ENCODE data around the gene NCBP2.

The NCBP2 gene

DNA sequence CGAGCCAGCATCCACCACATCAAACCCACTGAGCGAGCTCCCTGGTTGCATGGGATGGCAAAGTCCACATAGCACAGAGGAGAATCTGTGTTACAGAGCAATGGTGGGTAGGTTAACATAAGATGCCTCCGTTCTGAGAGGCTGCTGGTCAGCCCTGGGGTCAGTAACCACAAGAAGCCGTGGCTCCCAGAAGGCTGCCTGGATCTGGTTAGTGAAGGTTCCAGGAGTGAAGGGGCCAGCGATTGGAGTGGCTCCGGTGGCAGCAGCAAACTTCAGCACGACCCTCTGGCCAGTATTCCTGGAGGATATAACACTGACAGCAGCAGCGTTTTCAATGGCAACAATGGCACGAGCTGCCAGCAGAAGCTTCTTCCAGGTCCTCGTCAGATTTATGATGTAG lies 44.7 kb upstream of the NCBP2 start:
- Histone ChIP-seq H3K4me3 (ENCODE audit: low read length) (no peak overlapping the region), H4K5ac (ENCODE audit: low read length) (no peak overlapping the region), H3K27ac (ENCODE audit: low read depth, low read length) (no peak overlapping the region), H2BK15ac (replicated peaks; ENCODE audit: low read depth) (no peak overlapping the region), H3K18ac (ENCODE audit: low read length) (no peak overlapping the region), H3K36me3 (ENCODE audit: control insufficient read depth, insufficient read depth, low read length) (no peaks in the 10 kb centered on the region), H2BK120ac (ENCODE audit: low read depth, low read length) (no peak overlapping the region), H2AK5ac (ENCODE audit: low read length) (no peak overlapping the region), H3K23ac (ENCODE audit: low read length) (no peak overlapping the region), H3K79me2 (ENCODE audit: control insufficient read depth, insufficient read depth, low read length) (no peaks in the 10 kb centered on the region), H3K79me1 (ENCODE audit: low read length) (no peaks in the 10 kb centered on the region), H3K4me1 (ENCODE audit: control insufficient read depth, low read depth, low read length) (no peaks in the 10 kb centered on the region), H2BK5ac (ENCODE audit: low read length) (no peak overlapping the region), H3K9ac (ENCODE audit: low read length) (no peak overlapping the region), H4K8ac (ENCODE audit: low read depth, low read length) (no peak overlapping the region), H3K56ac (ENCODE audit: low read length) (no peak overlapping the region), H3K4ac (ENCODE audit: low read depth, low read length) (no peak overlapping the region), H3K27me3 (ENCODE audit: insufficient read depth, low read length, poor library complexity) (no peaks in the 10 kb centered on the region), H3K4me2 (ENCODE audit: low read length) (no peak overlapping the region)
- no CpG with 5 or more reads among the region's 10 CpGs for whole genome bisulfite sequencing (ENCODE audit: extremely low coverage, insufficient coverage, low lambda C conversion rate)
- no peak for DNase-seq

DNA sequence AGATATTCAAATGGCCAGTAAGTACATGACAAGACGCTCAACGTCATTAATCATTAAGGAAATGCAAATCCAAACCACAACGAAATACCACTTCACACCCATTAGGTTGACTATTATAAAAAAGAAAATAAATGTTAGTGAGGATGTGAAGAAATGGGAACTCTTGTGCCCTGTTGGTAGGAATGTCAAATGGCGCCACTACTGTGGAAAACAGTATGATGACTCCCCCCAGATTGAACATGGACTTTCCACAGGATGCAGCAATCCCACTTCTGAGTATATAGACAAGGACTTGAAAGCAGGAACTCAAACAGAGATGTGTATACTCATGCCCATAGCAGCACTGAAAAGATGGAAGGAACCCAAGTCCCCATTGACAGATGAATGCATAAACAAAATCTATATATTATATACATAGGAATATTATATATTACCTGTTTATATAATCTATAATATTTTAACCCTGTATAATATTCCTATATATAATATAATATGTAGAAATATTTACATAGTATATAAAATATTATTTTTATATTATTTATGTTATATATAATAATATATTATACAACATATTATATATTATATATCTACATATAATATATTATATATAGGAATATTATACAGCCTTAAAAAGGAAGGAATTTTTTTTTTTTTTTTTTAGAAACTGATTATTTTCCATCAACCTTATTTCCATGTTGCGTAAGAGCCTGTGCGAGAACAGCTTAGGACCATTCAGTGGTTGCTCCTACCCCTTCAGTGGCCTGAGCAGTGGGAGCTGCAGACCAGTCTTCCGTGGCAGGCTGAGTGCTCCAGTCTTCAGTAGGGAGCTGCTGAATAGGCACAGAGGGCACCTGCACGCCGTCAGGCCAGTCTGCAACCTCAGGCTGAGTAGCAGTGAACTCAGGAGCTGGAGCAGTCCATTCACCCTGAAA lies 43.9 kb upstream of the NCBP2 start:
- no peak overlapping the region for H3K4ac ChIP-seq (ENCODE audit: low read depth, low read length)
- no peak overlapping the region for H2AK5ac ChIP-seq (ENCODE audit: low read length)
- H3K79me1 ChIP-seq (ENCODE audit: low read length), result no peaks in the 10 kb centered on the region
- no peaks in the 10 kb centered on the region for H3K36me3 ChIP-seq (ENCODE audit: control insufficient read depth, insufficient read depth, low read length)
- no peak overlapping the region for H3K18ac ChIP-seq (ENCODE audit: low read length)
- no peak overlapping the region for H3K23ac ChIP-seq (ENCODE audit: low read length)
- no peak overlapping the region for H3K4me2 ChIP-seq (ENCODE audit: low read length)
- no peak overlapping the region for H3K4me3 ChIP-seq (ENCODE audit: low read length)
- H3K56ac ChIP-seq (ENCODE audit: low read length), result no peak overlapping the region
- H3K27ac ChIP-seq (ENCODE audit: low read depth, low read length), result no peak overlapping the region
- no peaks in the 10 kb centered on the region for H3K79me2 ChIP-seq (ENCODE audit: control insufficient read depth, insufficient read depth, low read length)
- H2BK15ac ChIP-seq (replicated peaks; ENCODE audit: low read depth), result no peak overlapping the region
- no peak overlapping the region for H4K5ac ChIP-seq (ENCODE audit: low read length)
- no peak overlapping the region for H3K9ac ChIP-seq (ENCODE audit: low read length)
- WGBS (ENCODE audit: extremely low coverage, insufficient coverage, low lambda C conversion rate), result no CpG with 5 or more reads among the region's 9 CpGs
- no peak overlapping the region for H4K8ac ChIP-seq (ENCODE audit: low read depth, low read length)
- DNase-seq, result no peak
- H2BK120ac ChIP-seq (ENCODE audit: low read depth, low read length), result no peak overlapping the region
- no peak overlapping the region for H2BK5ac ChIP-seq (ENCODE audit: low read length)
- no peaks in the 10 kb centered on the region for H3K27me3 ChIP-seq (ENCODE audit: insufficient read depth, low read length, poor library complexity)
- no peaks in the 10 kb centered on the region for H3K4me1 ChIP-seq (ENCODE audit: control insufficient read depth, low read depth, low read length)

DNA sequence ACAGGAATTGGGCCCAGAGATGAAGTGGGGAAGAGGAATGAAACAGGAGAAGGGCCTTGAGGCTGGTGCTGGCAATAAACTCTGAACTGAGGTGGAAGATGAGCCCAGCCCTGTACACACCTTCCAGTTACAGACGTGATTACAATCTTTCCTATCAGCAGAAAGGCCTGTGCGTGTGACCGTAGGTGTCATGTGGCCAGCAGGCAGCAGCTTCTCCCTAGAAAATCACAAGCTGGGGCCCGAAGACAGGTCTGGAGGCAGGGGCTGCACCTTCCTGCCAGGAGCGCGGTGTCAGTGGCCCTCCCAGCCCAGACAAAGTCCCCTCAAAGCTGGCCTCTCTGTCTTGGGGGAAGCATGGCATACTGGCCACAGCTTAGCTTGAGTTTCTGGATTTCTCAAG lies 43.0 kb upstream of the NCBP2 start:
- no peaks in the 10 kb centered on the region for H3K79me2 ChIP-seq (ENCODE audit: control insufficient read depth, insufficient read depth, low read length)
- no peak overlapping the region for H3K18ac ChIP-seq (ENCODE audit: low read length)
- H3K36me3 ChIP-seq (ENCODE audit: control insufficient read depth, insufficient read depth, low read length), result no peaks in the 10 kb centered on the region
- no peak overlapping the region for H3K23ac ChIP-seq (ENCODE audit: low read length)
- H2BK5ac ChIP-seq (ENCODE audit: low read length), result no peak overlapping the region
- no peaks in the 10 kb centered on the region for H3K79me1 ChIP-seq (ENCODE audit: low read length)
- no peaks in the 10 kb centered on the region for H3K27me3 ChIP-seq (ENCODE audit: insufficient read depth, low read length, poor library complexity)
- no peak overlapping the region for H4K5ac ChIP-seq (ENCODE audit: low read length)
- H3K4me1 ChIP-seq (ENCODE audit: control insufficient read depth, low read depth, low read length), result no peaks in the 10 kb centered on the region
- no peak overlapping the region for H2BK120ac ChIP-seq (ENCODE audit: low read depth, low read length)
- no peak overlapping the region for H3K56ac ChIP-seq (ENCODE audit: low read length)
- no peak overlapping the region for H3K4ac ChIP-seq (ENCODE audit: low read depth, low read length)
- no peak overlapping the region for H2AK5ac ChIP-seq (ENCODE audit: low read length)
- H3K4me3 ChIP-seq (ENCODE audit: low read length), result no peak overlapping the region
- no peak overlapping the region for H3K9ac ChIP-seq (ENCODE audit: low read length)
- DNase-seq, result no peak
- WGBS (ENCODE audit: extremely low coverage, insufficient coverage, low lambda C conversion rate), result no CpG with 5 or more reads among the region's 6 CpGs
- H3K27ac ChIP-seq (ENCODE audit: low read depth, low read length), result no peak overlapping the region
- H4K8ac ChIP-seq (ENCODE audit: low read depth, low read length), result no peak overlapping the region
- H3K4me2 ChIP-seq (ENCODE audit: low read length), result no peak overlapping the region
- no peak overlapping the region for H2BK15ac ChIP-seq (replicated peaks; ENCODE audit: low read depth)

DNA sequence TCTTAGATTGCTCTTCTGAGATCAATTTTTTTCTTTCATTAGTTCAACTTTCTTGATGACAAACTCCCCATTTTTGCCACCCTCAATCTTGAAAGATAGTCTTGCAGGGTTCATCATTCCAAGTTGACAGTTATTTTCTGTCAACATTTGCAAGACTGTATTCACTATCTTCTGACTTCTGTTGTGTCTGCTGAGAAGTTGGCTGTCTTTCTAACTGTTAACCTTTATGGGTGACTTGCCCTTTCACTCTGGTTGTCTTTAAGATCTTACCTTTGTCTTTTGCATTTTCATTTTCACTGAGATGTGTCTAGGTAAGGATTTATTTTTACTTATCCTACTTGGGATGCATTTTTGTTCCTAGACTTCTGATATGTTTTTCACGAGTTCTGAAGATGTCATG lies 40.9 kb upstream of the NCBP2 start:
- Histone ChIP-seq H3K36me3 (ENCODE audit: control insufficient read depth, insufficient read depth, low read length) (no peaks in the 10 kb centered on the region), H3K9ac (ENCODE audit: low read length) (no peak overlapping the region), H2BK5ac (ENCODE audit: low read length) (no peak overlapping the region), H3K4me1 (ENCODE audit: control insufficient read depth, low read depth, low read length) (no peaks in the 10 kb centered on the region), H3K27ac (ENCODE audit: low read depth, low read length) (no peak overlapping the region), H3K56ac (ENCODE audit: low read length) (no peak overlapping the region), H3K4ac (ENCODE audit: low read depth, low read length) (no peak overlapping the region), H3K79me1 (ENCODE audit: low read length) (no peaks in the 10 kb centered on the region), H4K5ac (ENCODE audit: low read length) (no peak overlapping the region), H3K23ac (ENCODE audit: low read length) (no peak overlapping the region), H3K79me2 (ENCODE audit: control insufficient read depth, insufficient read depth, low read length) (no peaks in the 10 kb centered on the region), H3K27me3 (ENCODE audit: insufficient read depth, low read length, poor library complexity) (no peaks in the 10 kb centered on the region), H3K18ac (ENCODE audit: low read length) (no peak overlapping the region), H4K8ac (ENCODE audit: low read depth, low read length) (no peak overlapping the region), H3K4me2 (ENCODE audit: low read length) (no peak overlapping the region), H3K4me3 (ENCODE audit: low read length) (no peak overlapping the region), H2BK120ac (ENCODE audit: low read depth, low read length) (no peak overlapping the region), H2AK5ac (ENCODE audit: low read length) (no peak overlapping the region), H2BK15ac (replicated peaks; ENCODE audit: low read depth) (no peak overlapping the region)
- DNase-seq, result no peak
- no CpG with 5 or more reads among the region's 1 CpG for WGBS (ENCODE audit: extremely low coverage, insufficient coverage, low lambda C conversion rate)

DNA sequence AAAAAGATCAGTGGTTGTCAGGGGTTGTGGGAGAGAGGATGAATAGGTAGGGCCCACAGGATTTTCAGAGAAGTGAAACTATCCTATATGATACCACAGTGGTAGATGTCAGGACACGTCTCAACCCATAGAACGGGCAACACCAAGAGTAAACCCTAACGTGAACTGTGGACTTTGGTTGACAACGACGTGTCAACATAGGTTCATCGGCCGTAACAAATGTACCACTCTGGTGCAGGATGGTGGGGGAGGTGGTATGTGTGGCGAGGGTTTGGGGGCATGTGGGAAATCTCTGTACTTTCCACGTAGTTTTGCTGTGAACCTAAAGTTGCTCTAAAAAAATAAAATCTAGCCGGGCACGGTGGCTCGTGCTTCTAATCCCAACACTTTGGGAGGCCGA lies 39.3 kb upstream of the NCBP2 start:
- no peaks in the 10 kb centered on the region for H3K27me3 ChIP-seq (ENCODE audit: insufficient read depth, low read length, poor library complexity)
- no peak overlapping the region for H3K9ac ChIP-seq (ENCODE audit: low read length)
- no peak overlapping the region for H2AK5ac ChIP-seq (ENCODE audit: low read length)
- H3K4me1 ChIP-seq (ENCODE audit: control insufficient read depth, low read depth, low read length), result no peaks in the 10 kb centered on the region
- no peak overlapping the region for H2BK15ac ChIP-seq (replicated peaks; ENCODE audit: low read depth)
- no peaks in the 10 kb centered on the region for H3K79me2 ChIP-seq (ENCODE audit: control insufficient read depth, insufficient read depth, low read length)
- H3K4me2 ChIP-seq (ENCODE audit: low read length), result no peak overlapping the region
- H3K4me3 ChIP-seq (ENCODE audit: low read length), result no peak overlapping the region
- DNase-seq, result no peak
- no peak overlapping the region for H2BK120ac ChIP-seq (ENCODE audit: low read depth, low read length)
- H3K4ac ChIP-seq (ENCODE audit: low read depth, low read length), result no peak overlapping the region
- H3K27ac ChIP-seq (ENCODE audit: low read depth, low read length), result no peak overlapping the region
- H3K18ac ChIP-seq (ENCODE audit: low read length), result no peak overlapping the region
- no peak overlapping the region for H3K23ac ChIP-seq (ENCODE audit: low read length)
- no peak overlapping the region for H2BK5ac ChIP-seq (ENCODE audit: low read length)
- no peaks in the 10 kb centered on the region for H3K79me1 ChIP-seq (ENCODE audit: low read length)
- no CpG with 5 or more reads among the region's 13 CpGs for WGBS (ENCODE audit: extremely low coverage, insufficient coverage, low lambda C conversion rate)
- H3K56ac ChIP-seq (ENCODE audit: low read length), result no peak overlapping the region
- no peak overlapping the region for H4K8ac ChIP-seq (ENCODE audit: low read depth, low read length)
- no peak overlapping the region for H4K5ac ChIP-seq (ENCODE audit: low read length)
- H3K36me3 ChIP-seq (ENCODE audit: control insufficient read depth, insufficient read depth, low read length), result no peaks in the 10 kb centered on the region

DNA sequence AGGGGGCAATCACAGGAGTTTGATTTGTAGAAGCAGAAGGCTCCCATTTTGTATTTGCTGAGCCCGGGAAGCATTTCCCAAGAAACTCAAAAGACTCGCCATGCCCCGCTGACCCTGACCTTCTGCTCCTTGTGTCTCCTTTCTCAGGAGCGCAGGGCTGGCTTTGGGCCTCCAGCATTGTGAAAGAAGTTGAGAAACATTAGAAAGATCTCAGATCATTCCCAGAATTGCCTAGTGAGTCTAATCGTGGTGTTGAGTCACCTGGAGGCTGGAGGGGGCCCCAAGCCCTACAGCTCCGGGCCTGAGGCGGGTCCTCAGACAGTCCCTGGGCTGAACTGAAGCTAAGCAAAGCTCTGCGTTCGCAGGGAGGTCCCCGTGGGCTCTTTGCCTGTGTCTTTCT lies 37.2 kb upstream of the NCBP2 start:
- Histone ChIP-seq H3K23ac (ENCODE audit: low read length) (no peak overlapping the region), H3K56ac (ENCODE audit: low read length) (no peak overlapping the region), H3K79me2 (ENCODE audit: control insufficient read depth, insufficient read depth, low read length) (no peaks in the 10 kb centered on the region), H4K8ac (ENCODE audit: low read depth, low read length) (no peak overlapping the region), H3K36me3 (ENCODE audit: control insufficient read depth, insufficient read depth, low read length) (no peaks in the 10 kb centered on the region), H3K27ac (ENCODE audit: low read depth, low read length) (no peak overlapping the region), H2AK5ac (ENCODE audit: low read length) (no peak overlapping the region), H3K27me3 (ENCODE audit: insufficient read depth, low read length, poor library complexity) (no peaks in the 10 kb centered on the region), H3K4ac (ENCODE audit: low read depth, low read length) (no peak overlapping the region), H3K4me1 (ENCODE audit: control insufficient read depth, low read depth, low read length) (no peaks in the 10 kb centered on the region), H3K18ac (ENCODE audit: low read length) (no peak overlapping the region), H3K4me2 (ENCODE audit: low read length) (no peak overlapping the region), H2BK15ac (replicated peaks; ENCODE audit: low read depth) (no peak overlapping the region), H2BK120ac (ENCODE audit: low read depth, low read length) (no peak overlapping the region), H4K5ac (ENCODE audit: low read length) (no peak overlapping the region), H3K9ac (ENCODE audit: low read length) (no peak overlapping the region), H2BK5ac (ENCODE audit: low read length) (no peak overlapping the region), H3K79me1 (ENCODE audit: low read length) (no peaks in the 10 kb centered on the region), H3K4me3 (ENCODE audit: low read length) (no peak overlapping the region)
- no CpG with 5 or more reads among the region's 10 CpGs for WGBS (ENCODE audit: extremely low coverage, insufficient coverage, low lambda C conversion rate)
- no peak for DNase-seq
